VCaP (cell line): ENCODE measurements around the gene MIF.
A peak's percentile ranks its signal among the peaks of the same experiment; 100 is the strongest.
"Not testable (repeated sequence)": the region's sequence is repeated elsewhere in the genome, so short reads cannot be mapped to it uniquely, and the experiment has no call there.

ENCODE experiments used
- H3K27ac ChIP-seq: fragments of 450-650 bp; 2 replicates; pipeline ENCODE4 v1.5.1; 2017
- CTCF ChIP-seq: fragments of 450-650 bp; conservative IDR thresholded peaks from 2 replicates; pipeline ENCODE4 v1.5.1; 2017; ENCODE audit warnings: mild to moderate bottlenecking, moderate library complexity

MIF gene

GRCh38 chr22:23913661-23914353 is 19.6 kb downstream of the MIF start:
- H3K27ac ChIP-seq = peak overlapping the region; percentile 86
- TF ChIP-seq CTCF = no peak

GRCh38 chr22:23915290-23915689 is 21.1 kb downstream of the MIF start:
- TF ChIP-seq CTCF = no peak
- H3K27ac ChIP-seq = peak overlapping the region; percentile 86

- H3K27ac ChIP-seq = not testable (repeated sequence)
These were observed 26.1 kb downstream of the MIF start for GRCh38 chr22:23920267-23920611.

- H3K27ac ChIP-seq = not testable (repeated sequence)
These were observed 27.5 kb downstream of the MIF start for GRCh38 chr22:23921586-23922201.

- no peak for TF ChIP-seq CTCF
- no peak overlapping the region for H3K27ac ChIP-seq
These were observed 28.7 kb downstream of the MIF start for GRCh38 chr22:23922921-23923320.

GRCh38 chr22:23925020-23925606 is 30.9 kb downstream of the MIF start:
- TF ChIP-seq CTCF = no peak

GRCh38 chr22:23926561-23926960 is 32.4 kb downstream of the MIF start:
- no peak for TF ChIP-seq CTCF

More at GRCh38 chr22:23925020-23925606, 30.9 kb downstream of the MIF start:
- H3K27ac ChIP-seq = no peak overlapping the region

GRCh38 chr22:23938328-23939016 is 44.3 kb downstream of the MIF start:
- H3K27ac ChIP-seq = peak overlapping the region; percentile 83
- TF ChIP-seq CTCF = no peak

More at GRCh38 chr22:23926561-23926960, 32.4 kb downstream of the MIF start:
- no peak overlapping the region for H3K27ac ChIP-seq
